GM18873 (cell line): ENCODE results near the gene C8A.

ENCODE experiments used
- ATAC-seq: cut with Tn5 transposase; IDR thresholded peaks from one replicate; pipeline ENCODE4 v1.9.1; 2021; ENCODE audit warnings: mild to moderate bottlenecking, moderate library complexity, moderate number of reproducible peaks; ENCODE audit not compliant: unreplicated experiment, low FRiP score

C8A gene

GRCh38 chr1:56880774-56881173 is 26.2 kb downstream of the C8A start:
- no peak for ATAC-seq

GRCh38 chr1:56881417-56881816 is 26.8 kb downstream of the C8A start:
- ATAC-seq, result no peak

GRCh38 chr1:56890229-56890628 is 35.6 kb downstream of the C8A start:
- no peak for ATAC-seq

GRCh38 chr1:56894014-56894413 is 39.4 kb downstream of the C8A start:
- ATAC-seq, result no peak

- ATAC-seq, result no peak
These were observed 42.8 kb downstream of the C8A start for GRCh38 chr1:56897150-56898004.

- no peak for ATAC-seq
These were observed 43.4 kb downstream of the C8A start for GRCh38 chr1:56898005-56898373.

GRCh38 chr1:56898879-56899278 is 44.3 kb downstream of the C8A start:
- no peak for ATAC-seq

- ATAC-seq, result no peak
These were observed 47.1 kb downstream of the C8A start for GRCh38 chr1:56901716-56902115.

GRCh38 chr1:56903778-56904177 is 49.2 kb downstream of the C8A start:
- ATAC-seq, result no peak

- no peak for ATAC-seq
These were observed 50.2 kb downstream of the C8A start for GRCh38 chr1:56904663-56905397.

- no peak for ATAC-seq
These were observed 51.1 kb downstream of the C8A start for GRCh38 chr1:56905667-56906066.

GRCh38 chr1:56908619-56909221 is 54.1 kb downstream of the C8A start:
- ATAC-seq, result no peak

- ATAC-seq, result no peak
These were observed 55.9 kb downstream of the C8A start for GRCh38 chr1:56910441-56910985.

- ATAC-seq, result no peak
These were observed 56.7 kb downstream of the C8A start for GRCh38 chr1:56911098-56911938.

GRCh38 chr1:56912325-56912724 is 57.7 kb downstream of the C8A start:
- no peak for ATAC-seq

GRCh38 chr1:56915960-56916359 is 61.4 kb downstream of the C8A start:
- no peak for ATAC-seq

- no peak for ATAC-seq
These were observed 62.0 kb downstream of the C8A start for GRCh38 chr1:56916630-56917029.

GRCh38 chr1:56917356-56917755 is 62.8 kb downstream of the C8A start:
- no peak for ATAC-seq

GRCh38 chr1:56920591-56921001 is 66.0 kb downstream of the C8A start:
- no peak for ATAC-seq

- no peak for ATAC-seq
These were observed 66.9 kb downstream of the C8A start for GRCh38 chr1:56921479-56921878.
